NCI-H2107 treated with DMSO at 0.1 percent for 48 hours (cell line): ENCODE data around the gene CYRIA.

ENCODE experiments used
- DNase-seq: peaks from one replicate; lab custom pipeline; 2025; ENCODE audit not compliant: unreplicated experiment; lab: John Stamatoyannopoulos, UW

The CYRIA gene

GRCh38 chr2:16665748-16666448 lies at the start of gene CYRIA:
Gene CYRIA (minus strand): TSS chr2:16665834. CDS start chr2:16588119, 77,715 bp downstream.
- DNase-seq = no peak

- no peak for DNase-seq
These were observed 47.4 kb upstream of the CYRIA start for GRCh38 chr2:16713011-16713423.

- DNase-seq = no peak
These were observed 44.1 kb upstream of the CYRIA start for GRCh38 chr2:16709769-16710168.

- no peak for DNase-seq
These were observed 42.5 kb upstream of the CYRIA start for GRCh38 chr2:16708173-16708572.

GRCh38 chr2:16707014-16707623 lies 41.5 kb upstream of the CYRIA start:
- DNase-seq = no peak

GRCh38 chr2:16700551-16701259 lies 35.1 kb upstream of the CYRIA start:
- no peak for DNase-seq

- no peak for DNase-seq
These were observed 28.2 kb upstream of the CYRIA start for GRCh38 chr2:16693854-16694253.

- no peak for DNase-seq
These were observed 25.6 kb upstream of the CYRIA start for GRCh38 chr2:16691261-16691660.

GRCh38 chr2:16687955-16688354 lies 22.3 kb upstream of the CYRIA start:
- DNase-seq = no peak

- DNase-seq = no peak
These were observed 21.6 kb upstream of the CYRIA start for GRCh38 chr2:16687222-16687621.

- DNase-seq = no peak
These were observed 21.0 kb upstream of the CYRIA start for GRCh38 chr2:16686641-16687040.

- DNase-seq = no peak
These were observed 19.7 kb upstream of the CYRIA start for GRCh38 chr2:16685340-16685715.

- no peak for DNase-seq
These were observed 19.2 kb upstream of the CYRIA start for GRCh38 chr2:16684676-16685339.

GRCh38 chr2:16683576-16683975 lies 17.9 kb upstream of the CYRIA start:
- no peak for DNase-seq

- no peak for DNase-seq
These were observed 16.9 kb upstream of the CYRIA start for GRCh38 chr2:16682431-16683118.

- no peak for DNase-seq
These were observed 15.1 kb upstream of the CYRIA start for GRCh38 chr2:16680781-16681180.

- DNase-seq = no peak
These were observed 14.7 kb upstream of the CYRIA start for GRCh38 chr2:16680304-16680703.

GRCh38 chr2:16678964-16679363 lies 13.3 kb upstream of the CYRIA start:
- no peak for DNase-seq

- DNase-seq = no peak
These were observed 12.2 kb upstream of the CYRIA start for GRCh38 chr2:16677875-16678274.

- DNase-seq = no peak
These were observed 10.1 kb upstream of the CYRIA start for GRCh38 chr2:16675781-16676180.

- no peak for DNase-seq
These were observed 8.5 kb upstream of the CYRIA start for GRCh38 chr2:16674154-16674553.
